ENCODE data around the gene GALR1.
"Not testable (repeated sequence)": the region's sequence is repeated elsewhere in the genome, so short reads cannot be mapped to it uniquely, and the experiment has no call there.

GALR1 gene, protein sequence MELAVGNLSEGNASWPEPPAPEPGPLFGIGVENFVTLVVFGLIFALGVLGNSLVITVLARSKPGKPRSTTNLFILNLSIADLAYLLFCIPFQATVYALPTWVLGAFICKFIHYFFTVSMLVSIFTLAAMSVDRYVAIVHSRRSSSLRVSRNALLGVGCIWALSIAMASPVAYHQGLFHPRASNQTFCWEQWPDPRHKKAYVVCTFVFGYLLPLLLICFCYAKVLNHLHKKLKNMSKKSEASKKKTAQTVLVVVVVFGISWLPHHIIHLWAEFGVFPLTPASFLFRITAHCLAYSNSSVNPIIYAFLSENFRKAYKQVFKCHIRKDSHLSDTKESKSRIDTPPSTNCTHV

DNA sequence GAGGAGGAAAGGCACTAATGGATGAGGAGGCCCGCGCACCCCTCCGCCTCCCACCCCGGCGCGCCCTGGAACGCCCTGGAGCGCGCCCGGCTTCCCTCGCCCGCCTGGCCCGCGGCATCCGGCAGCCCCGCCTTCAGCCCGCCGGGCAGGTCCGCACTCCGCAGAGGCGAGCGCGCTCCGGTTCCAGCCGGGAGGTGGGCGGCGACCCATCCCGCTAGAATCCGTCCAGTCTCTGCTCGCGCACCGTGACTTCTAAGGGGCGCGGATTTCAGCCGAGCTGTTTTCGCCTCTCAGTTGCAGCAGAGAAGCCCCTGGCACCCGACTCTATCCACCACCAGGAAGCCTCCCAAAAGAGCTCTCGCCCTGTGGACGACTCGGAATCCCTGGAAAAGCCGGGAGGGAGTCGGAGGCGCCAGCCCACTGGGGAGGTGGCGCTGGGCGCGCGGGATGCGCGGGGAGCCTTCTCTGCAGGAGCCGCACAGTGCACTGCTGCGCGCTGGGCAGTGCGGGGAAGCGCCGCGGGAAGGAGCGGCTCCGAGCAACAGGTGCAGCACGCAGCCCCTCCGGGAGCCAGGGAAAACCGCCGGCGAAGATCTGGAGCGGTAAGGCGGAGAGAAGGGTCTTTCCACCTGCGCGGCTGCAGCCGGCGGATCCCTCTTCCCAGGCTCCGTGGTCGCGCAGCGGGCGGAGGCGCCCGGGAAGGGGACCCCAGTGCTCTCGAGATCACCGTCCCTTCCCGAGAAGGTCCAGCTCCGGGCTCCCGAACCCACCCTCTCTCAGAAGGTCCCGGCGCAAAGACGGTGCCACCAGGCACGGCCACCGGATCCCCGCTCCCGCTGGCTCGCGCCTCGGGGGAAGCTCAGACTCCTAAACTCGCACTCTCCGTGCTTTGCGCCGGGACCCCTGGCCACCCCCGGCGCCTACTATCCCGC, at the start of gene GALR1:
Gene GALR1 (plus strand): TSS at position 280 of the 932 bp plus-strand sequence. CDS start 701 bp downstream, outside the sequence.
- DNase-seq (ENCODE audit: low read depth), result no peak
- peak within 1 kb of the TSS; percentile 38 for H3K4me3 ChIP-seq (ENCODE audit: low read depth, low read length)

DNA sequence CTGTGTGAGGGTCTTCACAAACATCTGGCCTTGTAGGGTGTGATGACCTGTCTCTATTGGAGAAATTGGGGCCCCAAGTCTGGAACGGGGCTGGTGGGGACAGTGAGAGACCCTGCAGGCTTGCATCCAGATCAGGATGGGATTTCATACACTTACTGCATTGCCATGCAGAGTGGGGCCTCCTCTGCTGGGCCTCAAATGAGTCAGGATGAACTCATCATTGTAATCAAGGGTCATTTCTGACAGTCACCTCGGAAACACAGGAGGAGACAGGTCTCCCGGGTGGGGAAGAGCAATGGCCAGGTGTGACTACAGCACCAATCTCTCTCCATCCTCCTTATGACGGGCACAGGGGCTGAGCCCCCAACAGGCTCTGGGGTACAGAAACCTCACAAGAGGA, 48.1 kb upstream of the GALR1 start:
- DNase-seq (ENCODE audit: low read depth), result no peak
- H3K4me3 ChIP-seq (ENCODE audit: low read depth, low read length), result no peak overlapping the region

DNA sequence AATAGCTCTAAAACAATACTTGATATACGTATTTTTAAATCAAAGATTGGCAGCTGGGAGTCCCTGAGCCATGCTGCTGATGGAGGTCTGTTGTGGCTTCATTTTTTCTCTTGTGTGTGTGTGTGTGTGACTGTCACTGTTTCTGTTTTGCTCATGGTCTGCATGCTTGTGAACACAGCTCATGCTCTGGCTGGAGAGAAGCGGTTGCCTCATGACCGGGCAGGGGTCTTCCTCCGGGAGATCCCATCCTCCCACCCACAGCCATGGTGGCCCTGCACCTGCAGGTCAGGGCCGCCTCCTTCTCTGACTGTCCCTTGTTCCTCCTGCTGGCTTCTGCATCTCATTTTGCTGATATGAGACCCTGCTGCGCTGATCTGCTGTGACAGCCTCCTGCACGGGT, 47.3 kb upstream of the GALR1 start:
- H3K4me3 ChIP-seq (ENCODE audit: low read depth, low read length), result no peak overlapping the region
- DNase-seq (ENCODE audit: low read depth), result no peak

DNA sequence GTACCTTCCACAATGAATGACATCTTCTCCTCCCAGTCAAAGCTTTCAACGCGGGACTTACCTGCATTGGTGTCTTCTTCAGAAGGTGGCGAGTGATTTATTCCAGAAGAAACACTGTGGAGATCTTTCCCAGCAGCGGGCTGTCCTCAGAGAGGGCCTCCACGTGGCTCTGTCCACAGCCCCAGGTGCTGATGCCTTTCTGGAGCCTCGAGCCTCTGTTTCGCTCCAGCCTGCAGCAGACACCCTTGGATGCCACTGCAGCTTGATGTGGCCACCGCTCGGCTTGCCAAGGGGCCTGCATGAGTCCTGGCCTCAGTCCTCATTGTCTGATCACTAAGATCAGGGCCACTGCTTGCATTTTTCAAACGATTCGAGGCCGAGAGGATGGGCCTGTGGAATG, 46.6 kb upstream of the GALR1 start:
- DNase-seq (ENCODE audit: low read depth), result no peak
- no peak overlapping the region for H3K4me3 ChIP-seq (ENCODE audit: low read depth, low read length)

DNA sequence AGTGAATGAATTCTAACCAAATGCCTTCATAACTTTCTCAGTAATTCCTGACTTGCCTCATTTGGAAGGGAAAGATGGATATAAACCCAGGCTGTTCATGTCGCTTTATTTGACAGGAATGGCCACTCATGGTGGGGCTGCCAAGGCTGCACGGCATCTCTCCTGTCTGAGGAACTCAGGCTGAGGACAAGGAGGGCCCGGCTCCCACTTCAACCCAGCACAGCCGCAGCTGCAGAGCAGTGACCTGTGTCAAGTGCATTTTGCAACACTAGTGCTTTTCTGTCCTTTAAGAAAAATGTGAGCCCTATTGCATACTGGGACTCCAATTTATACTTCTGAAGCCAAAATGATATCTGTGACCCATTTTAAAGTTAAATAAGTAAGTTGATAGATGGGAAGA, 45.8 kb upstream of the GALR1 start:
- H3K4me3 ChIP-seq (ENCODE audit: low read depth, low read length), result no peak overlapping the region
- no peak for DNase-seq (ENCODE audit: low read depth)

DNA sequence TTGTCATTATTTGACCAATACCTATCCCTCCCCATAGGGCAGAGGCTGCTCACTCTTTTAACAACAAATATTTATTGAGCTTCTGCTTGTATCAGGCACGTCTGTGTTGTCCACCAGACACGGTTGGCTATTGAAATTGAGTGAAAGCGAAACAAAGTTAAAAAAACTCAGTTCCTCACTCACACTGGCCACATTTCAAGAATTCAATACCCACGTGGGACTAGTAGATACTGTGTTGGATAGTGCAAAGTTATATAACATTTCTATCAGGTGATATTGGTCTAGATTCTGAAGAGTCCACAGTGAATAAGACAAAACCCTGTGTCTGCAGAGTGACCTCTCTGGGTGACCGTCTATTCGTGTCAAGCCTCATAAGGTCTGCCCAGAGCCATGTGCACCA, 43.9 kb upstream of the GALR1 start:
- H3K4me3 ChIP-seq (ENCODE audit: low read depth, low read length), result no peak overlapping the region
- DNase-seq (ENCODE audit: low read depth), result no peak

DNA sequence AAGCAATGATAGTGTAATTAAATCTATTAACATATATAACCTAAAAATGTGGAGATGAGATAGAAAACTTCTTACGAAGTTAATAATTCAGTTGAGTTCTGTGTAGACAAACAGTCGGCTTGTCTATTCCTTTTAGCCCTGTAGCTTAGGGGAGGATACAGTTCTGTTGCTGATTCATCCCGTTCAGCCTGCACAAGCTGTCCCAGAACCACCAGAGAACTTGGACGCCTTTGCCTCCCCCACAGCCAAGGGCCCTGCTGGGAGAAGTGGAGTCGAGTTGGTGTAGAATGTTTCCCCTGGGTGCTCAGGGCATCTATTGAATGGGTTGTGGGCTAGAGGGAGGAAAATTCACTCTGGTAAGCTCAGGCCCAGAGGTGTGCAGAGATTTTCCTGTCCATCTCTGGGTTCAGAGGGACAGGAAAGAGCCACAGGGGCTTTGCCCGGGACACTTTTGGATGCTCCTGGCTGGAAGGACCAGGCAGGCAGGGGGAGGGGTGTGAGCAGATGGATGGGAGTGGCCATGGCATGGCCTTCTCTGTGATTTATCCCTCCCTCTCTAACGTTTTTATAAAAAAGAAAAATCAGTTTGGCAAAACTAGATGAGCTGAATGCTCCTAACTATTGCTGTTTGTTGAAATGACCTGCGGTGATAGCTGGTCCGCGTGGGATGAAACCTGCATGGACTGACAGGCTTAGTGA, 42.8 kb upstream of the GALR1 start:
- no peak overlapping the region for H3K4me3 ChIP-seq (ENCODE audit: low read depth, low read length)
- peak; percentile 58 for DNase-seq (ENCODE audit: low read depth)

DNA sequence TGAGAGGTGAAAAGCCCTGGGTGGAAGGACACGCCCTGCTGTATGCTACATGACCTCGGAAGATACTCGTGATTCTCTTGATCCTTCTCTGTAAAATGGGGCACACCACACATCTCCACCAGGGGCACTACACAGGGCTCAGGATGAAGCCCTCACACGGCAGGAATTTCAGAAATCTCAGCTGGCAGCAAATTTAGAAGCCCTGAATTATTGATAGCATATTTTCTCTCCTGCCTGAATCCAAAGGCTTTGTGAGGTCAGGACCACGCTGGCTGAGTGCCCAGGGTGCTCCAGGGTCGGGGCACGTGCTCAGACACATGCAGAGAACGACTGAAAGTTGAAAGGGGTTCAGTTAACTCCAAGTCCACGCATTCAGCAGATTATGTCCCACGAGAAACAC, 42.1 kb upstream of the GALR1 start:
- no peak for DNase-seq (ENCODE audit: low read depth)
- no peak overlapping the region for H3K4me3 ChIP-seq (ENCODE audit: low read depth, low read length)

DNA sequence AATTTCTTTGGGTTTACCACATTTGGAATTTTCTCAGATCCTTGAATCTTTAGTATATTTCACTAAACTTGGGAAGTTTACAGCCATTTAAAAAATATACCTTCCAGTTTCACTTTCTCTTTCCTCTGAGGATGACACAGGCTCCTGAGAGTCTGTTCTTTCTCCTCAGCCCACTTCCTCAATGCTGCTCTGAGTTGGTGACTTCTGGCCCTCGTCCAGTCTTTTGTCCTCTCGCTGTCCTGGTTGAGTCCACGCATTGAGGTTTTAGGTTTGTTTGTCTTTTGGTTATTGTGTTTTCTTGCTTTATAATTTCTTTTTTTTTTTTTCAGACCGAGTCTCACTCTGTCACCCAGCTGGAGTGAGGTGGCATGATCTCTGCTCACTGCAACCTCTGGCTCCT, 40.7 kb upstream of the GALR1 start:
- DNase-seq (ENCODE audit: low read depth), result peak; percentile 36
- H3K4me3 ChIP-seq (ENCODE audit: low read depth, low read length), result no peak overlapping the region

DNA sequence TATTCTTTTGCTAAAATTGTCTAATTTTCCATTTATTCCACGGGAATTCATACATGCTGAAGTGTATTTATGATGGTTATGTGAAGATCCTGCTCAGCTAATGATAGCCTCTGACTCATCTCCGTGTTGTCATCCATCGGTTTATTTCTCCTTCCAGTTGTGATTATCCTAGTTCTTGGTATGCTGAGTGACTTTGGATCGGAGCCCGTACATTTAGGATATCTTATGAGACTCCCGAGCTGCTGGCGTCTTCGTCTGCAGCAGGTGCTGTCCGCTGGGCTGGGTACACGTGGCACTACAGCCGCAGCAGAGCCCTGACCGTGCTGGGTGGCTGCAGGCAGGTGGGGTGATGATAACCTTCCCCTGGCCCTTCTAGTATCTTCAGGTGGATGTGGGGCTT, 40.1 kb upstream of the GALR1 start:
- no peak overlapping the region for H3K4me3 ChIP-seq (ENCODE audit: low read depth, low read length)
- DNase-seq (ENCODE audit: low read depth), result peak; percentile 36

DNA sequence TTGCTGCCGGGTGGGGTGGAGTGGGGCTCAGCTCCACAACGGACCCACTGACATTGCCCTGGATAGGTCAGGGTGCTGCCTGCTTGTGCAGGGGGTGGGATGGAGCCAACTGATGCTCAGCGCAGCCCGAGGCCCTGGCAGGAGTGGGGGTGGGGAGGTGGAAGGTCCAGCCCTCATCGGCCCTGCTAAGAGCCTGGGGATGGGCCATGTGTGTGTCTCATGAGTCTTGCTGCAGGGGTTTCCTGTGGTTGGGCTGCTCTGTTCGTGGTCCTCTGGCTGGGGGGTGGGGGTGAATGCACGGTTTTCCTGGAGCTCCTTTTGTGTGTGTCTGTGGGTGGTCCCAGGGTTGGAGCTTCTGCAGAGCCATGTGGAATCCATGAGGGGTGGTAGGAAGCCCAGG, 39.4 kb upstream of the GALR1 start:
- H3K4me3 ChIP-seq (ENCODE audit: low read depth, low read length), result no peak overlapping the region
- no peak for DNase-seq (ENCODE audit: low read depth)

DNA sequence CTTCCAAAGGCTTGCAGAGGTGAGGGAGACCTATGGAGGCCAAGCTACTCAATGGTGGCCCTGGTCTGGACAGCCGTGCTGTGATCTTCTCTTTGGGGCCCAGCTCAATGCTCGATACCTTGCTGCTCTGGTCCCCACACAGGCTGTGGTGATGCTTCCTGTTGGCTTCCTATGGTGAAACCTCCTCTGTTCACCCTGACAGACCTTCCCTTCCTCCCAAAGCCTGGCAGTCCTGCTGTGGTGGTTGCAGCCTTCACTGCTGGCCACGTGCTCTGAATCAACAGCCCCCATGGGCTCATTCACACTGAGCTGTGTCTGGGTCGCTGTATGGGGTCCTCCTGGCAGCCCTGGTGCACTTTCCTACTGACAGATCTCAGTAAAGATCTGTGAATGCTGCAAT, 31.0 kb upstream of the GALR1 start:
- no peak overlapping the region for H3K4me3 ChIP-seq (ENCODE audit: low read depth, low read length)
- no peak for DNase-seq (ENCODE audit: low read depth)

DNA sequence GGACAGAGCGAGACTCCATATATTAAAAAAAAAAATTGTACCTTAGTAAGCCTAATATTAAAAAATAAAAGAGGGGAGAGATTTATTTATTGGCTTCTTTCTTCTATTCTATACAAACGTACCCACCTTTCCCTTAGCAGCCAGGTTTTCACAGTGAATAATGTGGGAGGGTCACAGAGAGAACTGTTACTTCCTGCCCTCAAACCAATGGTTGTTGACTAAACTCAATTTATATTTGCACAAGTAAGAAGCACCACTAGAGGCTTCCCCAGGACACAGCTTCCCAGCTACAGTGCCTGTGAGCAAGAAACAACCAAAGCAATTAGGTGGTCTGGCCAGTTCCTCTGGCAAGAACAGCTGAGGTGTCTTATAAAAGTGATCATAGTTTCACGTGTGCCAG, 28.9 kb upstream of the GALR1 start:
- no peak for DNase-seq (ENCODE audit: low read depth)
- no peak overlapping the region for H3K4me3 ChIP-seq (ENCODE audit: low read depth, low read length)

DNA sequence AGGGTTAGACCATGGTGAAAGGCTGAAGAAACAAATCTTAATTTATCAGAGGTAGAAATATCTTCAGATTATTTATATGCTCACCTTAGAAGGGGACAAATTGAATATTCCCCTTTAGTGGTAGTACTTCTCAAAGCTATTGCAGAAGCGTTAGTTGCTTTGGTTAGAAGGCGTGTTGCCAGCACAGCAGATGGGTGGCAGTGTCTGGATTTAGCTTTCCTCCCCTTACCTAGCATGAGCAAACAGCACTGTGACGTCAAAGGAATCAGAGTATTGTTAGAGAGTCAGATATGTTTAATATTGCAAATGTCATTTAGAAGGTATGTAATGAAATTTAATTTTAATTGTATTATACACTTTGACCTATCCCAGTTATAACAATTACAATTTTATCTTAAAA, 27.2 kb upstream of the GALR1 start:
- H3K4me3 ChIP-seq (ENCODE audit: low read depth, low read length), result no peak overlapping the region
- DNase-seq (ENCODE audit: low read depth), result no peak

DNA sequence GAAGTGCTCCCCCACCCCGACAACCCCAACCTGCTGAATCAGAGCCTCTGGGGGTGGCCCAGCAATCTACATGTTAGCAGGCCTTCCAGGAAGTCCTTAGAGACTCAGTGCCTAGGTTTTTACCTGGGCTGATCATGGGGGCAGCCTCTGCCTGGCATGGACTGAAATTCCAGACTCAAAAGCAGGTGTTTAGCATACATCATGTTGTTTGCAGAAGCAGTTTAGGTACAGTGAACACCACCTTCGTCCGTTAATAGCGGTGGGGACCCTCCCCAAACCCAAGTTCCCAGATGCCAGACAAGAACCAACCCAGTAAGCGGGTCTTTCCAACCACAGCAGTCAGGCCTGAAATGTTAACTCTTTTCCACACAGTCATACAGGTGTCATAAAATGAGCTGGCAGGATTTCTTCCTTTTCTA, 26.4 kb upstream of the GALR1 start:
- H3K4me3 ChIP-seq (ENCODE audit: low read depth, low read length), result no peak overlapping the region
- DNase-seq (ENCODE audit: low read depth), result no peak

DNA sequence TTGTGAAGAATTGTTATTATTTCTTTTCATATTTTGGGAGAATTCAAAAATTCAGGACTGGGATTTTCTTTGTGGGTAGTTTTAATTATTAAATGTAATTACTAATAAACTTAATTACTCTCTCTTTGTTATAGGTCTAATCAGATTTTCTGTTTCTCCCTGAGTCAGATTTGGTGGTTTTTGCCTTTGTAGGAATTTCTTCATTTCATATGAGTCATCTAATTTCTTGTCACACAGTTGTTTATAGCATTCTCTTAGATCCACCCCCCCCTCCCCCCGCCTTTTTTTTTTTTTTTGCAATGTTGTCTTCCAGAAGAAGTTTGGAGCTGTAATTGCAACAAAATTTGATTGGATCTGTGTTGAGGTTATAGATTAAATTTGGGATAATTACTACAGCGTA, 26.0 kb upstream of the GALR1 start:
- H3K4me3 ChIP-seq (ENCODE audit: low read depth, low read length), result no peak overlapping the region
- no peak for DNase-seq (ENCODE audit: low read depth)

DNA sequence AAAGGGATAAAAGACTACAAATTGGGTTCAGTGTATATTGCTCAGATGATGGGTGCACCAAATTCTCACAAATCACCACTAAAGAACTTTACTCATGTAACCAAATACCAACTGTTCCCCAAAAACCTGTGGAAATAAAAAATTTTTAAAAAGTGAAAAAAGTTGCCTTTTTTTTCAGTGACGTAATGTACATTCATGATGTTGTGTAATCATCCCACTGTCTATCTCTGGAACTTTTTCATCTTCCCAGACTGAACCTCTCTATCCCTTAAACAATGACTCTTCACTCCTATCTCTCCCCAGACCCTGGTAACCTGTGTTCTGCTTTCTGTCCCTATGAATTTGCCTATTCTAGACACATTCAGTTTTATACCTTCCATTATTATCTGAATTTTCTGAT, 19.0 kb upstream of the GALR1 start:
- no peak for DNase-seq (ENCODE audit: low read depth)
- no peak overlapping the region for H3K4me3 ChIP-seq (ENCODE audit: low read depth, low read length)

DNA sequence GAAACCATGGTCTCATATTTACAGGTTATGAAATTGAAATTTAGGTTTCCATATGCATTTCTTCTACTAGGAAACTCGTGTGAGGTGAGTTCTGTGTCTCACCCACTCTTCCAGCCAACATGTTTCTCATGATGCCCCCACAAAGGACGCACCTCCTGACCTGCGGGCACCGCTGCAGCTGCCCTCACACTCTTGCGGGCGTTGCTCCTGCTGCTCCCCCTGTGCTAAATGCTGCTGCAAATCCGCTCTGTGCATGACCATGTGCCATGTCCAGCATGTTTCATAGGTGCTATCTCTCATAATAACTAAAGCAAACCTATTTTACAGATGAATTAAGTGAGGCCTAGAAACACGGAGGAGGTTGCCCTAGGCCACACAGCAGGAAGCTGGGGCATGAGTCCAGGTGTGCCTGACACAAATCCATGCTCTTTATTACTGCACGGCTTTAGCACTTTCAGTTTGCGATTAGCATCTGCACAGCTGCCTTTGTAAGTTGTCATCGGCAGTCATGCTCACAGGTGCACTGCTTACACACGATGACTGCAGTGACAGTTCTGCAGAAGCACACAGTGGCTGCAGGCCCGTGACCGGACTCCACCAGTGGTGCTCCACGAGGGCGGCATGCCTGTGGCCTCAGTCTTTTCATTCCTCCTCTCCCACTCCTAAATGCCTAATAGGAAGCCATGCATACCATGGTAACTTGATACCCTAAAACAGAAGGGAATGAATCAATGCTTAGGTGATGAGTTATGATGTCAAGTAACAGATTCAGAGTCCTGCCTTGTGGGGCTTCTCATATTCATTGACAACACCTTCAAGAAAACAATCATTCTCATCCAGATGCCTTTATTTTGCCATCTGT, 14.9 kb upstream of the GALR1 start:
- no peak for DNase-seq (ENCODE audit: low read depth)
- no peak overlapping the region for H3K4me3 ChIP-seq (ENCODE audit: low read depth, low read length)

DNA sequence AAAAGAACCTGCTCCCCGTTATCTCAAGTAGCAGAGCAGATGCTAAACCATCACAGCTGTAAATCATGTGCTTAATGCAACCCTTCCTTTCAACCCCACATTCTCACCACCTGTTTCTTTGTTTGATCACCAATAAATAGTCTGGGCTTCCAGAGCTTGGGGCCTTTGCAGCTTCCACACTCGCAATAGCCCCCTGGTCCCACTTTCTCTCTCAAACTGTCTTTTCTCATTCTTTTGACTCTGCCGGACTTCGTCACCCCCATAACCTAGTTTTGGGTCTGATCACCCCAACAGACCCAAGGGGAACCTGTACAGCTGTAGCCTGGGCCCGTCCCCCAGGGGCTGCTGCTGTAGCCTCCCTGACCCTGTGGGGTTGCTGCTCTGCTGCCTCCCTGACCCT, 10.4 kb upstream of the GALR1 start:
- DNase-seq (ENCODE audit: low read depth); H3K4me3 ChIP-seq (ENCODE audit: low read depth, low read length): not testable (repeated sequence)
